ENCODE data around the gene OSBPL3. TPM values are rescaled to one million over a fixed set of nuclear protein-coding genes. Genes with fewer than 3 reads are reported as not detected.

OSBPL3 gene
- total RNA-seq, 4 donors from 2014 or later = 3.2 to 11.4 (median 6.4) TPM

DNA sequence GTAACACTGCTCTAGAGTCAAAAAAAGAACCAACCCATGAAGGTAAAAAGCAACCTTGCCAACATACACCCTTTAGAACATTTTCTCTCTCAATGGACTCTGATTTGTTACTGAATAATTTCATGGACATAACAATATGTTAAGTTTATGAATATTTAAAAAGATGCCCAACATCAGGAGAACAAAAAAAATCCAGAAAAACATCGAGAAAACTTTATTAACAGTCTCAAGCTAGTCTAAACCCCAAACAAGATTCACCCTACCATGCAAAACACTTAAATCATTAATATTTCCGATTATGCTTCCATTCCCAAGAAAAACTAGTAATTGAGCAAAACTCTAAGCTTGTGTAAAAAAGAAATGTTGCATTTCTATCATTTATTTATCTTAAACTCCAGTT, 46.7 kb downstream of the OSBPL3 start:
- H3K9me3 ChIP-seq = no peaks in the 10 kb centered on the region
- WGBS, 2 donors (ENCODE audit: low coverage in 1 of 2) = 84 to 93% methylated on average over 2 of the region's 2 CpGs
- no peaks in the 10 kb centered on the region for H3K36me3 ChIP-seq

DNA sequence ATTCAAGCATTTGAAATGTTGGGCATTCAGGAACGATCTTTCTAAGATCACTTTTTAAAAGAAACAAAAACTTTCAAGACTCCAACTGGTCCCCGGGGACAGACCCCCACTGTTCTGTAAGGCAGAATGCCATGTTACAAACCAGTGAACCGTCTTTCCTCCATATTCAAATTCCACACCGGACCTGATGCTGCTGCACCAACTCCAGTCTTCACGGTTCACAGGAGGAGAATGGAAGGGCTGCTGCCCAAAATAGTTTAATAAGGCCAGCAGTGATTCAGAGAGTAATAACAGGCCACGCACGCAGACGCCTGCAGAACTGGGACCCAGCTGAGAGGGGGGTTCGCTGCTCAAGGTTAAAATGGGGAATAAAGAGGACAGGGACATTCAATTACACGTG, 47.2 kb downstream of the OSBPL3 start:
- Histone ChIP-seq H3K9me3 (no peaks in the 10 kb centered on the region), H3K27me3 (no peaks in the 10 kb centered on the region), H3K36me3 (no peaks in the 10 kb centered on the region), H3K27ac (no peak overlapping the region), H3K4me3 (no peak overlapping the region), H3K4me1 (no peaks in the 10 kb centered on the region)
- no peak for ATAC-seq
- no peak for TF ChIP-seq EP300 (IDR thresholded peaks at IDR 0.05)
- no peak for TF ChIP-seq POLR2A (IDR thresholded peaks at IDR 0.05)
- TF ChIP-seq, protein P1, sequence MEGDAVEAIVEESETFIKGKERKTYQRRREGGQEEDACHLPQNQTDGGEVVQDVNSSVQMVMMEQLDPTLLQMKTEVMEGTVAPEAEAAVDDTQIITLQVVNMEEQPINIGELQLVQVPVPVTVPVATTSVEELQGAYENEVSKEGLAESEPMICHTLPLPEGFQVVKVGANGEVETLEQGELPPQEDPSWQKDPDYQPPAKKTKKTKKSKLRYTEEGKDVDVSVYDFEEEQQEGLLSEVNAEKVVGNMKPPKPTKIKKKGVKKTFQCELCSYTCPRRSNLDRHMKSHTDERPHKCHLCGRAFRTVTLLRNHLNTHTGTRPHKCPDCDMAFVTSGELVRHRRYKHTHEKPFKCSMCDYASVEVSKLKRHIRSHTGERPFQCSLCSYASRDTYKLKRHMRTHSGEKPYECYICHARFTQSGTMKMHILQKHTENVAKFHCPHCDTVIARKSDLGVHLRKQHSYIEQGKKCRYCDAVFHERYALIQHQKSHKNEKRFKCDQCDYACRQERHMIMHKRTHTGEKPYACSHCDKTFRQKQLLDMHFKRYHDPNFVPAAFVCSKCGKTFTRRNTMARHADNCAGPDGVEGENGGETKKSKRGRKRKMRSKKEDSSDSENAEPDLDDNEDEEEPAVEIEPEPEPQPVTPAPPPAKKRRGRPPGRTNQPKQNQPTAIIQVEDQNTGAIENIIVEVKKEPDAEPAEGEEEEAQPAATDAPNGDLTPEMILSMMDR (IDR thresholded peaks at IDR 0.05) = no peak
- no peak for TF ChIP-seq POLR2AphosphoS5 (IDR thresholded peaks at IDR 0.05)
- WGBS, 2 donors (ENCODE audit: low coverage in 1 of 2) = 72 to 80% methylated on average over 3 to 7 of the region's 10 CpGs

More for the DNA sequence above, 46.7 kb downstream of the OSBPL3 start:
- Histone ChIP-seq H3K27ac (no peak overlapping the region), H3K27me3 (no peaks in the 10 kb centered on the region), H3K4me1 (no peaks in the 10 kb centered on the region), H3K4me3 (no peak overlapping the region)
- ATAC-seq = no peak
- TF ChIP-seq EP300 (IDR thresholded peaks at IDR 0.05) = no peak
- TF ChIP-seq POLR2AphosphoS5 (IDR thresholded peaks at IDR 0.05) = no peak
- no peak for TF ChIP-seq POLR2A (IDR thresholded peaks at IDR 0.05)
- TF ChIP-seq, protein P1 (IDR thresholded peaks at IDR 0.05) = no peak

DNA sequence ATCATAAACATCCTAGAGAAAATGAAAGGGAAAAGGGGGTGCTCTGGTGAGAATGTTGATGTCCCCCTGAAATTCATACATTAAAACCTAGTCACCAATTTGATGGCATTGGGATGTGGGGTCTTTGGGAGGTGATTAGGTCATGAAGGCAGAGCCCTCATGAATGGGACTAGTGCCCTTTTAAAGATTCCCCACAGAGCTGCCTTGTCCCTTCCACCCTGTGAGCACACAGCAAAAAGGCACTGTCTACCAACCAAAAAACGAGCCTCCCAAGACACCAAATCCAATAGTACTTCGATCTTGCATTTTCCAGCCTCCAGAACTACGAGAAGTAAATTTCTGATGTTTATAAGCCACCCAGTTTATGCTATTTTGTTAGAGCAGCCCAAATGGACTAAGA, 47.6 kb downstream of the OSBPL3 start:
- H3K27ac ChIP-seq = no peak overlapping the region
- TF ChIP-seq, protein P1 (IDR thresholded peaks at IDR 0.05) = no peak
- TF ChIP-seq EP300 (IDR thresholded peaks at IDR 0.05) (no peak), POLR2A (IDR thresholded peaks at IDR 0.05) (no peak), POLR2AphosphoS5 (IDR thresholded peaks at IDR 0.05) (no peak)
- WGBS, 2 donors (ENCODE audit: low coverage in 1 of 2) = 91 to 96% methylated on average over 3 of the region's 3 CpGs

DNA sequence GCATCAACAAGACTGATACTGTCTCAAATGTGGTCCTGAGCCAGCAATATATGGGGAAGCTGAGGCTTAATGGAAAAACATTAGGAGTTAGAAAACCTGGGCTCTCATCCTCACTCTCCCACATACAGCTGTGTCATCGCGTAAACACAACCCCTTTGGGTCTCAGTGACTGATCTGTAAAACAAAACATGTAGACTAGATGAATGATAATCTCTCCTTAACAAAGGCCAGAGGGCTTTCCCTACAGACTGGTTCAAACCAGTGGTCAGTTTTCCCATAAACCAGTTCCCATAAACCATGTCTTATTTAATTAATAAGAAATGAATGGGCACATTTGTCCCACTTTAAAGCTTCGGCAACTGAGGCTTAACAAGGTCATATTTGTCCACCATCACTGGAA, 48.1 kb downstream of the OSBPL3 start:
- no peak for ATAC-seq
- TF ChIP-seq POLR2AphosphoS5 (IDR thresholded peaks at IDR 0.05) = no peak
- TF ChIP-seq EP300 (IDR thresholded peaks at IDR 0.05) = no peak
- TF ChIP-seq, protein P1 (IDR thresholded peaks at IDR 0.05) = no peak
- no peak for TF ChIP-seq POLR2A (IDR thresholded peaks at IDR 0.05)
- 92 to 94% methylated on average over 2 to 3 of the region's 3 CpGs for WGBS, 2 donors (ENCODE audit: low coverage in 1 of 2)

More for the DNA sequence above, 47.6 kb downstream of the OSBPL3 start:
- no peak for ATAC-seq
- Histone ChIP-seq H3K27me3 (no peaks in the 10 kb centered on the region), H3K9me3 (no peaks in the 10 kb centered on the region), H3K4me1 (no peaks in the 10 kb centered on the region), H3K4me3 (no peak overlapping the region), H3K36me3 (no peaks in the 10 kb centered on the region)

DNA sequence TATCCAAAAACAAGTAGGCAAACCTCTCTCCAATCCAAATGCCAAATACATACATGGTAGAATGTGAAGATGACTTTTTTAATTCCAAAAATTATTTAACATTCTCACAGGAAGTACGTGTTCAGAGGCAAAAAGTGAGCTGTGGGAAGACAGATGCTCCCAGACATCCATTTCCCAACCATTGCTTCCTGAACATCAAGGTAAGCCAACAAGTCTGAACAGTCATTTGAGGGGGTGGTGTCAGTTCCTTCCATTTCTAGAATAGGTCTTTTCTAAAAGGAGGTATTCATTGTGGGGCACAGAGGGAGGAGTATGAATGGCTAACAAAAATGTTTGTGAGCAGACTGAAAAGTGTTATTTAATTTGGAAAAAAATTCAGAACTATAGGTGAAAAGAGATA, 49.1 kb downstream of the OSBPL3 start:
- TF ChIP-seq, protein P1 (IDR thresholded peaks at IDR 0.05) = no peak
- no peak for TF ChIP-seq POLR2A (IDR thresholded peaks at IDR 0.05)
- no peak for TF ChIP-seq POLR2AphosphoS5 (IDR thresholded peaks at IDR 0.05)
- no peak for TF ChIP-seq EP300 (IDR thresholded peaks at IDR 0.05)
- WGBS, 2 donors (ENCODE audit: low coverage in 1 of 2) = 55 to 73% methylated on average over 1 of the region's 1 CpG
- Histone ChIP-seq H3K4me3 (no peak overlapping the region), H3K9me3 (no peaks in the 10 kb centered on the region), H3K36me3 (no peaks in the 10 kb centered on the region), H3K4me1 (no peaks in the 10 kb centered on the region), H3K27ac (no peak overlapping the region), H3K27me3 (no peaks in the 10 kb centered on the region)
- ATAC-seq = no peak

More for the DNA sequence above, 48.1 kb downstream of the OSBPL3 start:
- no peaks in the 10 kb centered on the region for H3K36me3 ChIP-seq
- no peaks in the 10 kb centered on the region for H3K4me1 ChIP-seq
- no peak overlapping the region for H3K27ac ChIP-seq
- H3K27me3 ChIP-seq = no peaks in the 10 kb centered on the region
- no peak overlapping the region for H3K4me3 ChIP-seq
- no peaks in the 10 kb centered on the region for H3K9me3 ChIP-seq

Measured in gastroesophageal sphincter (tissue), 4 donors.